ENCODE measurements around the gene CCDC85C. TPM values are rescaled to one million over a fixed set of nuclear protein-coding genes. Genes with fewer than 3 reads are reported as not detected.

The CCDC85C gene
- total RNA-seq, 1 donor from 2014 or later, result 1.9 TPM

GRCh38 chr14:99508896-99509629 lies 94.9 kb downstream of the CCDC85C start:
- Mint-ChIP-seq H3K4me1 (no peaks in the 10 kb centered on the region), H3K36me3 (ENCODE audit: low read depth) (peaks cover 77% of the 10 kb centered on the region), H3K27me3 (no peaks in the 10 kb centered on the region), H3K9me3 (no peaks in the 10 kb centered on the region), H3K4me3 (no peak overlapping the region), H3K27ac (no peak overlapping the region)
- ATAC-seq (ENCODE audit: low read depth), result no peak
- TF ChIP-seq, protein P1, sequence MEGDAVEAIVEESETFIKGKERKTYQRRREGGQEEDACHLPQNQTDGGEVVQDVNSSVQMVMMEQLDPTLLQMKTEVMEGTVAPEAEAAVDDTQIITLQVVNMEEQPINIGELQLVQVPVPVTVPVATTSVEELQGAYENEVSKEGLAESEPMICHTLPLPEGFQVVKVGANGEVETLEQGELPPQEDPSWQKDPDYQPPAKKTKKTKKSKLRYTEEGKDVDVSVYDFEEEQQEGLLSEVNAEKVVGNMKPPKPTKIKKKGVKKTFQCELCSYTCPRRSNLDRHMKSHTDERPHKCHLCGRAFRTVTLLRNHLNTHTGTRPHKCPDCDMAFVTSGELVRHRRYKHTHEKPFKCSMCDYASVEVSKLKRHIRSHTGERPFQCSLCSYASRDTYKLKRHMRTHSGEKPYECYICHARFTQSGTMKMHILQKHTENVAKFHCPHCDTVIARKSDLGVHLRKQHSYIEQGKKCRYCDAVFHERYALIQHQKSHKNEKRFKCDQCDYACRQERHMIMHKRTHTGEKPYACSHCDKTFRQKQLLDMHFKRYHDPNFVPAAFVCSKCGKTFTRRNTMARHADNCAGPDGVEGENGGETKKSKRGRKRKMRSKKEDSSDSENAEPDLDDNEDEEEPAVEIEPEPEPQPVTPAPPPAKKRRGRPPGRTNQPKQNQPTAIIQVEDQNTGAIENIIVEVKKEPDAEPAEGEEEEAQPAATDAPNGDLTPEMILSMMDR (IDR thresholded peaks at IDR 0.05), result no peak
- CTCF ChIA-PET, result no interaction called here
- POLR2A ChIA-PET, result no interaction called here
- no peak for DNase-seq
- intact Hi-C loops (cut with micrococcal nuclease), result no loop called here

GRCh38 chr14:99507860-99508640 lies 96.0 kb downstream of the CCDC85C start:
- POLR2A ChIA-PET, result no interaction called here
- H3K4me3 Mint-ChIP-seq, result no peak overlapping the region
- no peak overlapping the region for H3K27ac Mint-ChIP-seq
- intact Hi-C loops (cut with micrococcal nuclease), result no loop called here
- H3K36me3 Mint-ChIP-seq (ENCODE audit: low read depth), result peaks cover 83% of the 10 kb centered on the region
- H3K4me1 Mint-ChIP-seq, result no peaks in the 10 kb centered on the region
- no peak for DNase-seq
- H3K27me3 Mint-ChIP-seq, result no peaks in the 10 kb centered on the region
- ATAC-seq (ENCODE audit: low read depth), result no peak
- no peaks in the 10 kb centered on the region for H3K9me3 Mint-ChIP-seq
- CTCF ChIA-PET, result no interaction called here
- TF ChIP-seq, protein P1 (IDR thresholded peaks at IDR 0.05), result no peak

- no peak for ATAC-seq (ENCODE audit: low read depth)
- ChIA-PET POLR2A (no interaction called here), CTCF (no interaction called here)
- Mint-ChIP-seq H3K27ac (no peak overlapping the region), H3K4me1 (no peaks in the 10 kb centered on the region), H3K4me3 (no peak overlapping the region), H3K9me3 (no peaks in the 10 kb centered on the region), H3K36me3 (ENCODE audit: low read depth) (peaks cover 92% of the 10 kb centered on the region), H3K27me3 (no peaks in the 10 kb centered on the region)
- TF ChIP-seq, protein P1 (IDR thresholded peaks at IDR 0.05), result no peak
- intact Hi-C loops (cut with micrococcal nuclease), result no loop called here
- DNase-seq, result no peak
Observed at GRCh38 chr14:99506276-99506675, 97.7 kb downstream of the CCDC85C start.

GRCh38 chr14:99505089-99505488 lies 98.9 kb downstream of the CCDC85C start:
- CTCF ChIA-PET, result no interaction called here
- Mint-ChIP-seq H3K27ac (no peak overlapping the region), H3K4me1 (no peaks in the 10 kb centered on the region), H3K36me3 (ENCODE audit: low read depth) (peaks cover 97% of the 10 kb centered on the region), H3K27me3 (no peaks in the 10 kb centered on the region), H3K9me3 (no peaks in the 10 kb centered on the region), H3K4me3 (no peak overlapping the region)
- intact Hi-C loops (cut with micrococcal nuclease), result no loop called here
- ATAC-seq (ENCODE audit: low read depth), result no peak
- TF ChIP-seq, protein P1 (IDR thresholded peaks at IDR 0.05), result no peak
- DNase-seq, result no peak
- POLR2A ChIA-PET, result no interaction called here

DNA sequence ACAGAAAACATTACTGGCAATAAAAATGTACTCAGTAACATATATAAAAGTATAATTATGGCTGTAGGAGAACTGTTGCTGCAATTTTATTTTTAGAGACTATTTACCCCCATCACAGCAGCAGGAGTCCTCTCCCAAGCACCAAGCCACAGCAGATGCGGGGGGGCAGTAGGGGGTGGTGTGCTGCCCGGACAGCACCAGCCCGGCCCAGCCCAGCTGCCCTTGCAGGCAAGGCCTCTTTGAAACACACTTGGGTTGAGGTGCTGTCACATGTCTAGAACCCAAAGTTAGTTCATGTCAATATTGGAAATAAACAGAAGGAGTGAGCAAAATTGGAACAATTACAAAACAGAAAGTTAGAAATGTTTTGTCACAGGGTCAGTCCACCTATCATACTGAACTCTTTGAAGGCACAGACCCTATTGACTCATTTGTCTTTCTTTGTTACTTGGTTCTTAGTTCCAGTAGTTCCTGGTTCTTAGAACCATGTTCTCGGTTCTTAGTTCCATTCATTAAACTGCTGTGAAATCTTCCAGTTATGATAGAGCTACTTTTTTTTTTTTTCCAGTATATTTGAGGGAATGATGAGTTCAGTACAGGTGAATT lies 100.1 kb downstream of the CCDC85C start:
- Mint-ChIP-seq H3K9me3 (no peaks in the 10 kb centered on the region), H3K4me3 (no peak overlapping the region), H3K27me3 (no peaks in the 10 kb centered on the region), H3K4me1 (no peaks in the 10 kb centered on the region), H3K27ac (no peak overlapping the region), H3K36me3 (ENCODE audit: low read depth) (peaks cover 95% of the 10 kb centered on the region)
- no peak for ATAC-seq (ENCODE audit: low read depth)
- no peak for DNase-seq
- ChIA-PET CTCF (no interaction called here), POLR2A (no interaction called here)
- TF ChIP-seq, protein P1 (IDR thresholded peaks at IDR 0.05), result no peak
- intact Hi-C loops (cut with micrococcal nuclease), result no loop called here

All from activated B cell treated with CpG ODN at 0.5 μM for 24 hours (primary cell).